HCT116 (cell line): Measurements from ENCODE around the gene GRIK1.

ENCODE experiments used
- ELF1 ChIP-seq: IDR thresholded peaks from 2 replicates; pipeline ENCODE4 v1.6.1; 2012; ENCODE audit warnings: low read depth, borderline replicate concordance
- POLR2A ChIP-seq: IDR thresholded peaks from 2 replicates; pipeline ENCODE4 v1.7.0; 2011; ENCODE audit warnings: borderline replicate concordance; ENCODE audit not compliant: insufficient read depth, insufficient read length; ENCODE audit errors: extremely low read depth
- POLR2AphosphoS5 ChIP-seq: IDR thresholded peaks from 2 replicates; pipeline ENCODE4 v1.6.1; 2011; ENCODE audit warnings: mild to moderate bottlenecking, low read depth, low read length, moderate library complexity
- TF ChIP-seq, protein P1 (sequence below): IDR thresholded peaks from 2 replicates; pipeline ENCODE4 v1.6.1; 2012; ENCODE audit warnings: low read depth

DNA sequence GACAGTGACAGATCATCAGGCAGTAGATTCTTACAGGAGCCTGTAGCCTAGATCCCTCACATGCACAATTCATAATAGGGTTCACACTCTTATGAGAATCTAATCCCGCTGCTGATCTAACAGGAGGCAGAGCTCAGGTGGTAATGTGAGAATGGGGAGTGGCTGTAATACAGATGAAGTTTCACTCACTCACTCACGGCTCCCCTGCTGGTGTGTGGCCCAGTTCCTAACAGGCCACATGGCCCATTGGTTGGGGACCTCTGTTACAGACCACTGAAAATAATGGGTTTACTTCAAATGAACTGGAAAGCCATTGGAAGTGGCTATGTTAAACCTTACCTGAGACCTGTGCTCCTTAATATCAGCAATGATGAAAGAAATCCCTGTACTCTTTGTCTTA, 151.0 kb downstream of the GRIK1 start:
- TF ChIP-seq, protein P1, sequence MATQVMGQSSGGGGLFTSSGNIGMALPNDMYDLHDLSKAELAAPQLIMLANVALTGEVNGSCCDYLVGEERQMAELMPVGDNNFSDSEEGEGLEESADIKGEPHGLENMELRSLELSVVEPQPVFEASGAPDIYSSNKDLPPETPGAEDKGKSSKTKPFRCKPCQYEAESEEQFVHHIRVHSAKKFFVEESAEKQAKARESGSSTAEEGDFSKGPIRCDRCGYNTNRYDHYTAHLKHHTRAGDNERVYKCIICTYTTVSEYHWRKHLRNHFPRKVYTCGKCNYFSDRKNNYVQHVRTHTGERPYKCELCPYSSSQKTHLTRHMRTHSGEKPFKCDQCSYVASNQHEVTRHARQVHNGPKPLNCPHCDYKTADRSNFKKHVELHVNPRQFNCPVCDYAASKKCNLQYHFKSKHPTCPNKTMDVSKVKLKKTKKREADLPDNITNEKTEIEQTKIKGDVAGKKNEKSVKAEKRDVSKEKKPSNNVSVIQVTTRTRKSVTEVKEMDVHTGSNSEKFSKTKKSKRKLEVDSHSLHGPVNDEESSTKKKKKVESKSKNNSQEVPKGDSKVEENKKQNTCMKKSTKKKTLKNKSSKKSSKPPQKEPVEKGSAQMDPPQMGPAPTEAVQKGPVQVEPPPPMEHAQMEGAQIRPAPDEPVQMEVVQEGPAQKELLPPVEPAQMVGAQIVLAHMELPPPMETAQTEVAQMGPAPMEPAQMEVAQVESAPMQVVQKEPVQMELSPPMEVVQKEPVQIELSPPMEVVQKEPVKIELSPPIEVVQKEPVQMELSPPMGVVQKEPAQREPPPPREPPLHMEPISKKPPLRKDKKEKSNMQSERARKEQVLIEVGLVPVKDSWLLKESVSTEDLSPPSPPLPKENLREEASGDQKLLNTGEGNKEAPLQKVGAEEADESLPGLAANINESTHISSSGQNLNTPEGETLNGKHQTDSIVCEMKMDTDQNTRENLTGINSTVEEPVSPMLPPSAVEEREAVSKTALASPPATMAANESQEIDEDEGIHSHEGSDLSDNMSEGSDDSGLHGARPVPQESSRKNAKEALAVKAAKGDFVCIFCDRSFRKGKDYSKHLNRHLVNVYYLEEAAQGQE: no peak
- TF ChIP-seq POLR2AphosphoS5 (no peak), POLR2A (no peak), ELF1 (no peak)
